NT2/D1 (cell line): ENCODE data around the gene DNAL1.

Experiments
- SUZ12 ChIP-seq: IDR thresholded peaks from 2 replicates; pipeline ENCODE4 v1.6.1; 2011; ENCODE audit not compliant: insufficient read length, insufficient read depth; ENCODE audit errors: extremely low read depth
- ZNF274 ChIP-seq: IDR thresholded peaks from 2 replicates; pipeline ENCODE4 v1.6.1; 2011; ENCODE audit warnings: mild to moderate bottlenecking, low read depth, low read length

DNA sequence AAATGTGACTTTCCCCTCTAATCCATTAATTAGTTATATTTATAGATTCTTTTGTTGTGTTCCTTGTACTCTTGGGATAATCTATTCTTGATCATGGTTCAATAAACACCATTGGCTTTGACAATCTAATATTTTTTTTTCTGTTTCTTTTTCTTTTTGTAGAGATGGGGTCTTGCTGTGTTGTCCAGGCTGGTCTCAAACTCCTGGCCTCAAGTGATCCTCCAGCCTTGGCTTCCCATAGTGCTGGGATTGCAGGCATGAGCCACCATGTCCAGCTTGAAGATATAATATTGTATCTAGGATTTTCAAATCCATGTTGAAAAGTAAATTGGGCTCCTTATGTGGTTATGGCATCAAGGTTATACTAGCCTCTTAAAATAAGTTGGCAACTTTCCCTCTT is 6.2 kb downstream of the DNAL1 start:
- TF ChIP-seq SUZ12 (no peak), ZNF274 (no peak)
